Liver (tissue), 9 donors: ENCODE measurements around the gene RAD1. TPM values are rescaled to one million over a fixed set of nuclear protein-coding genes. Genes with fewer than 3 reads are reported as not detected.

Experiments used
- DNase-seq: peaks from one replicate; pipeline ENCODE4 v3.0.0-alpha.2; 2017; ENCODE audit warnings: low spot score
- H3K27ac ChIP-seq, 2 donors: one replicate each; pipeline ENCODE4 v1.7.0; 2013; ENCODE audit warnings: inconsistent platforms in 2 of 2, low read length in 2 of 2, control low read depth in 1 of 2, low read depth in 1 of 2, mild to moderate bottlenecking in 1 of 2
- H3K27me3 ChIP-seq, 4 donors: one replicate each; pipeline versions ENCODE4 v1.6.1 to v1.7.0; 2013; ENCODE audit warnings: low read length in 3 of 4, inconsistent platforms in 1 of 4, mild to moderate bottlenecking in 1 of 4, moderate library complexity in 1 of 4; ENCODE audit not compliant: control insufficient read depth in 4 of 4, insufficient read depth in 4 of 4
- H3K36me3 ChIP-seq, 4 donors: one replicate each; pipeline versions ENCODE4 v1.6.1 to v1.7.0; 2013; ENCODE audit warnings: low read length in 3 of 4, mild to moderate bottlenecking in 3 of 4, low read depth in 1 of 4, moderate library complexity in 1 of 4; ENCODE audit not compliant: control insufficient read depth in 4 of 4, insufficient read depth in 3 of 4
- H3K4me1 ChIP-seq, 4 donors: one replicate each; pipeline versions ENCODE4 v1.6.1 to v1.7.0; 2013; ENCODE audit warnings: low read length in 3 of 4, mild to moderate bottlenecking in 3 of 4, moderate library complexity in 1 of 4; ENCODE audit not compliant: control insufficient read depth in 4 of 4, insufficient read depth in 4 of 4
- H3K4me3 ChIP-seq, 3 donors: one replicate each; pipeline versions ENCODE4 v1.6.1 to v1.7.0; 2013; ENCODE audit warnings: low read length in 3 of 3, control low read depth in 1 of 3, low read depth in 1 of 3, mild to moderate bottlenecking in 1 of 3
- H3K9ac ChIP-seq, 2 donors: one replicate each; pipeline ENCODE4 v1.7.0; 2013; ENCODE audit warnings: low read length in 2 of 2, mild to moderate bottlenecking in 2 of 2, moderate library complexity in 2 of 2, control low read depth in 1 of 2, low read depth in 1 of 2
- H3K9me3 ChIP-seq, 4 donors: one replicate each; pipeline versions ENCODE4 v1.6.1 to v1.7.0; 2013; ENCODE audit warnings: low read length in 3 of 4; ENCODE audit not compliant: control insufficient read depth in 4 of 4
- ATF3 ChIP-seq: IDR thresholded peaks from 2 replicates; pipeline ENCODE4 v1.6.1; 2016; ENCODE audit warnings: antibody characterized with exemption
- EGR1 ChIP-seq, 2 donors: IDR thresholded peaks; 2 replicates each; pipeline ENCODE4 v1.6.1; 2016 to 2018; ENCODE audit warnings: antibody characterized with exemption in 2 of 2, low read depth in 2 of 2
- FOXA1 ChIP-seq: IDR thresholded peaks from 2 replicates; pipeline ENCODE4 v1.6.1; 2016; ENCODE audit warnings: antibody characterized with exemption
- FOXA2 ChIP-seq: IDR thresholded peaks from 2 replicates; pipeline ENCODE4 v1.6.1; 2016; ENCODE audit warnings: antibody characterized with exemption
- GABPA ChIP-seq, 2 donors: IDR thresholded peaks in 1 of 2; conservative IDR thresholded peaks in 1 of 2; 2 replicates each; pipeline ENCODE4 v1.6.1; 2016; ENCODE audit warnings: antibody characterized with exemption in 2 of 2, mild to moderate bottlenecking in 1 of 2, moderate library complexity in 1 of 2
- HNF4A ChIP-seq, 2 donors: conservative IDR thresholded peaks; 2 replicates each; pipeline ENCODE4 v1.6.1; 2016; ENCODE audit warnings: antibody characterized with exemption in 2 of 2, mild to moderate bottlenecking in 2 of 2
- HNF4G ChIP-seq: IDR thresholded peaks from 2 replicates; pipeline ENCODE4 v1.6.1; 2016; ENCODE audit warnings: antibody characterized with exemption
- JUND ChIP-seq, 2 donors: IDR thresholded peaks; 2 replicates each; pipeline ENCODE4 v1.6.1; 2016; ENCODE audit warnings: antibody characterized with exemption in 2 of 2
- MAX ChIP-seq: IDR thresholded peaks from 2 replicates; pipeline ENCODE4 v1.6.1; 2016; ENCODE audit warnings: antibody characterized with exemption
- NR2F2 ChIP-seq: IDR thresholded peaks from 2 replicates; pipeline ENCODE4 v1.6.1; 2016; ENCODE audit warnings: antibody characterized with exemption
- RAD21 ChIP-seq, 2 donors: IDR thresholded peaks; 2 replicates each; pipeline ENCODE4 v1.6.1; 2016; ENCODE audit warnings: antibody characterized with exemption in 2 of 2, mild to moderate bottlenecking in 2 of 2
- RXRA ChIP-seq, 2 donors: IDR thresholded peaks; 2 replicates each; pipeline ENCODE4 v1.6.1; 2017 to 2018; ENCODE audit warnings: antibody characterized with exemption in 2 of 2, mild to moderate bottlenecking in 1 of 2
- SP1 ChIP-seq: IDR thresholded peaks from 2 replicates; pipeline ENCODE4 v1.6.1; 2018; ENCODE audit warnings: antibody characterized with exemption, mild to moderate bottlenecking
- TAF1 ChIP-seq: conservative IDR thresholded peaks from 2 replicates; pipeline ENCODE4 v1.6.1; 2016; ENCODE audit warnings: antibody characterized with exemption, mild to moderate bottlenecking
- YY1 ChIP-seq: IDR thresholded peaks from 2 replicates; pipeline ENCODE4 v1.6.1; 2016; ENCODE audit warnings: antibody characterized with exemption, mild to moderate bottlenecking
- ZBTB33 ChIP-seq: IDR thresholded peaks from 2 replicates; pipeline ENCODE4 v1.6.1; 2016; ENCODE audit warnings: antibody characterized with exemption
- WGBS: extraction: QIAGEN DNeasy Blood & Tissue Kit; methylation state at CpG from one replicate; pipeline ENCODE4 v1.1.7; 2013; 5-methylcytosine and 5-hydroxymethylcytosine counted together
- polyA plus RNA-seq, 2 donors: library from polyadenylated mRNA; stranded (reverse) in 1 of 2; unstranded in 1 of 2; fragments of 200-250 nt in 1 of 2; fragments of >200 nt in 1 of 2; fragmentation: Nextera tagmentation in 1 of 2; extraction: Ambion mirVana in 1 of 2; gene quantifications; one replicate each; pipeline versions ENCODE4 v1.2.1 to v1.2.3, GENCODE V29; 2013 to 2015
- total RNA-seq, 2 donors: library from RNA; depleted of rRNA; stranded (reverse); fragments of >200 nt; gene quantifications; one replicate each; pipeline ENCODE4 v1.2.3, GENCODE V29; 2014
- TF ChIP-seq, protein P1 (sequence below): fragments of 150-350 bp; IDR thresholded peaks from 2 replicates; pipeline ENCODE4 v1.5.1; 2017; ENCODE audit warnings: improper control_type of control experiment, low read depth, low read length; ENCODE audit not compliant: missing input control
- TF ChIP-seq, protein P2 (sequence below): IDR thresholded peaks from 2 replicates; pipeline ENCODE4 v1.6.1; 2016; ENCODE audit warnings: antibody characterized with exemption, mild to moderate bottlenecking
- donor health status: healthy.
- donor health status: healthy.
- donor health status: healthy.
- donor health status: healthy.
- donor health status: healthy.

The RAD1 gene
- total and polyA plus RNA-seq, 4 donors = 7.2 to 17.5 (median 9.2) TPM

DNA sequence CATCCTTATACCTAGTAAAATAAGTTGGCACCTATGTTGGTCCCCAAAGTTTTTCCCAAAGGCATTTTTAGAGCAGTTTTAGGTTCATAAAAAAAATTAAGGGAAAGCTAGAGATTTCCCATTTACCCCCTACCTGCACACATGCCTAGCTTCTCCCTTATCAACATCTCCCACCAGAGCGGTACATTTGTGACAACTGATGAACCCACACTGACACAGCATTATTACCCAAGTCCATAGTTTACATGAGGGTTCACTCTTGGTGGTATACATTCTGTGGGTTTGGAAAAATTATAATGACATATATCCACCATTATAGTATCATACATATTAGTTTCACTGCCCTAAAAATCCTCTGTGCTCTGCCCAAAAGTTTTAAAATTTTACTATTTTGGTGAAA is 12.0 kb downstream of the RAD1 start:
- Histone ChIP-seq H3K27ac (no peak overlapping the region), H3K4me1 (no peaks in the 10 kb centered on the region), H3K36me3 (peaks cover 0 to 6% (median 0%) of the 10 kb centered on the region in 4 donors), H3K9me3 (no peaks in the 10 kb centered on the region), H3K9ac (no peak overlapping the region), H3K27me3 (no peaks in the 10 kb centered on the region), H3K4me3 (no peak overlapping the region)
- DNase-seq = no peak
- WGBS = 88% methylated on average over 1 of the region's 1 CpG
- TF ChIP-seq HNF4G = no peak
- TF ChIP-seq RAD21 (IDR thresholded peaks at IDR 0.05) = no peak

DNA sequence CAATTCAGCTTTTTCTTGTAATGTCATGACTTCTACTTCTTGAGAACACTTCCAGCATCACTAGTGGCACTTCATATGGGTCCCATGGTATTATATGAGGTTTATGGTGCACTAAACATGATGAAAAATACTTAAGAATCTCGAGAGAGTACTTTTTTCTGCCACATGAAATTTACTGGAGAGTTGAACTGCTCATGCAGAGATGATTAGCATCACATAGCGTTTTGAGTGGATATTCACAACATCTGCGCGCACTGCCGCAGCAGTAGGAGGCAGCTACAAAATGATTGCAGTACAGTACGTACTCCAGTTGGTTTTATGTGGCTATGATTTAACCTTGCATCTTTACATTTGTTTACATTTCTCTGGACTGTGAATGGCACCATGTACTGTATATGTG is 14.7 kb downstream of the RAD1 start:
- H3K36me3 ChIP-seq = no peaks in the 10 kb centered on the region
- H3K4me1 ChIP-seq = no peaks in the 10 kb centered on the region
- H3K27ac ChIP-seq = no peak overlapping the region
- 96% methylated on average over 6 of the region's 6 CpGs for WGBS
- no peak overlapping the region for H3K9ac ChIP-seq
- no peak for DNase-seq
- no peak overlapping the region for H3K4me3 ChIP-seq
- no peaks in the 10 kb centered on the region for H3K9me3 ChIP-seq
- H3K27me3 ChIP-seq = no peaks in the 10 kb centered on the region
- no peak for TF ChIP-seq ZBTB33
- no peak for TF ChIP-seq FOXA1
- no peak for TF ChIP-seq TAF1
- TF ChIP-seq SP1 = no peak
- no peak for TF ChIP-seq GABPA (IDR thresholded peaks at IDR 0.05 in 1 of 2, conservative IDR thresholded peaks at IDR 0.05 in 1 of 2)
- no peak for TF ChIP-seq EGR1 (IDR thresholded peaks at IDR 0.05; ENCODE audit: low read depth in 2 of 2)
- no peak for TF ChIP-seq RAD21 (IDR thresholded peaks at IDR 0.05)
- TF ChIP-seq, protein P1, sequence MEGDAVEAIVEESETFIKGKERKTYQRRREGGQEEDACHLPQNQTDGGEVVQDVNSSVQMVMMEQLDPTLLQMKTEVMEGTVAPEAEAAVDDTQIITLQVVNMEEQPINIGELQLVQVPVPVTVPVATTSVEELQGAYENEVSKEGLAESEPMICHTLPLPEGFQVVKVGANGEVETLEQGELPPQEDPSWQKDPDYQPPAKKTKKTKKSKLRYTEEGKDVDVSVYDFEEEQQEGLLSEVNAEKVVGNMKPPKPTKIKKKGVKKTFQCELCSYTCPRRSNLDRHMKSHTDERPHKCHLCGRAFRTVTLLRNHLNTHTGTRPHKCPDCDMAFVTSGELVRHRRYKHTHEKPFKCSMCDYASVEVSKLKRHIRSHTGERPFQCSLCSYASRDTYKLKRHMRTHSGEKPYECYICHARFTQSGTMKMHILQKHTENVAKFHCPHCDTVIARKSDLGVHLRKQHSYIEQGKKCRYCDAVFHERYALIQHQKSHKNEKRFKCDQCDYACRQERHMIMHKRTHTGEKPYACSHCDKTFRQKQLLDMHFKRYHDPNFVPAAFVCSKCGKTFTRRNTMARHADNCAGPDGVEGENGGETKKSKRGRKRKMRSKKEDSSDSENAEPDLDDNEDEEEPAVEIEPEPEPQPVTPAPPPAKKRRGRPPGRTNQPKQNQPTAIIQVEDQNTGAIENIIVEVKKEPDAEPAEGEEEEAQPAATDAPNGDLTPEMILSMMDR = no peak
- no peak for TF ChIP-seq YY1
- no peak for TF ChIP-seq RXRA (IDR thresholded peaks at IDR 0.05)
- no peak for TF ChIP-seq NR2F2
- no peak for TF ChIP-seq MAX
- TF ChIP-seq JUND (IDR thresholded peaks at IDR 0.05) = no peak
- TF ChIP-seq HNF4G = no peak
- no peak for TF ChIP-seq HNF4A (conservative IDR thresholded peaks at IDR 0.05)
- TF ChIP-seq, protein P2, sequence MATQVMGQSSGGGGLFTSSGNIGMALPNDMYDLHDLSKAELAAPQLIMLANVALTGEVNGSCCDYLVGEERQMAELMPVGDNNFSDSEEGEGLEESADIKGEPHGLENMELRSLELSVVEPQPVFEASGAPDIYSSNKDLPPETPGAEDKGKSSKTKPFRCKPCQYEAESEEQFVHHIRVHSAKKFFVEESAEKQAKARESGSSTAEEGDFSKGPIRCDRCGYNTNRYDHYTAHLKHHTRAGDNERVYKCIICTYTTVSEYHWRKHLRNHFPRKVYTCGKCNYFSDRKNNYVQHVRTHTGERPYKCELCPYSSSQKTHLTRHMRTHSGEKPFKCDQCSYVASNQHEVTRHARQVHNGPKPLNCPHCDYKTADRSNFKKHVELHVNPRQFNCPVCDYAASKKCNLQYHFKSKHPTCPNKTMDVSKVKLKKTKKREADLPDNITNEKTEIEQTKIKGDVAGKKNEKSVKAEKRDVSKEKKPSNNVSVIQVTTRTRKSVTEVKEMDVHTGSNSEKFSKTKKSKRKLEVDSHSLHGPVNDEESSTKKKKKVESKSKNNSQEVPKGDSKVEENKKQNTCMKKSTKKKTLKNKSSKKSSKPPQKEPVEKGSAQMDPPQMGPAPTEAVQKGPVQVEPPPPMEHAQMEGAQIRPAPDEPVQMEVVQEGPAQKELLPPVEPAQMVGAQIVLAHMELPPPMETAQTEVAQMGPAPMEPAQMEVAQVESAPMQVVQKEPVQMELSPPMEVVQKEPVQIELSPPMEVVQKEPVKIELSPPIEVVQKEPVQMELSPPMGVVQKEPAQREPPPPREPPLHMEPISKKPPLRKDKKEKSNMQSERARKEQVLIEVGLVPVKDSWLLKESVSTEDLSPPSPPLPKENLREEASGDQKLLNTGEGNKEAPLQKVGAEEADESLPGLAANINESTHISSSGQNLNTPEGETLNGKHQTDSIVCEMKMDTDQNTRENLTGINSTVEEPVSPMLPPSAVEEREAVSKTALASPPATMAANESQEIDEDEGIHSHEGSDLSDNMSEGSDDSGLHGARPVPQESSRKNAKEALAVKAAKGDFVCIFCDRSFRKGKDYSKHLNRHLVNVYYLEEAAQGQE = no peak
- no peak for TF ChIP-seq FOXA2
- no peak for TF ChIP-seq ATF3
